ENCODE results near the gene NPR2.

Gene NPR2

DNA sequence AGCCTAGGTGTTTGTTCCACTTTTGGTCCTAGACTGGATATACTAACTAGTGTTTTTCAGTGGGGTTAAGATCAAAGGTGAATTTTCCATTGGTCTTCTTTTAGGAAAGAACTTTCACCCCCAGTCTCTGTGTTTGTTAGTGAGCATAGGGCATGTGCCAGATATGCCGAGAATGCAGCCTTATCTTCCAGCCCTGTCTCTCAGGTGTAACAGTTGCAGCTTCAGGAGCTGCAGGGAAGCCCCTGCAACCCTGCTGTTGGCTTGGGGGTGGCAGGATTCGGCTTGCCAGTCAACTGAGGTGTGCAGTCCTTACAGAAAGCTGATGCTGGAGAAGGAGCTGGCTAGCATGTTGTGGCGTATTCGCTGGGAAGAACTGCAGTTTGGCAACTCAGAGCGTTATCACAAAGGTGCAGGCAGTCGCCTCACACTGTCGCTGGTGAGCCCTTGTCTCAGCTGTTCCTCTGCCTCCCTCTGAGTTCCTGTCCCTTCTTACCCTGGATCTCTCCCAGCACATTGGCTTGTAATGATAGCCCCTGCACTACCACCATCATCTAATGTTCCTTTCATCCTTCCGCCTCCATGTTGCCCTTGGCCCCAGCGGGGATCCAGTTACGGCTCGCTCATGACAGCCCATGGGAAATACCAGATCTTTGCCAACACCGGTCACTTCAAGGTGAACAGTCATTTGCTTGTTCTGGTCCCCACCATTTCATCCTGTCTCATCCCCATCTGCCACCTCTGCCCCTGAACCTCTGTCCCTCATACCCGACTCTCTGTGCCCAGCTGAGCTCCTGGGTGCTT is 10.1 kb downstream of the NPR2 start:
- FAIRE-seq = no peak

- no peak for FAIRE-seq
Measured at GRCh38 chr9:35806101-35806500, 14.7 kb downstream of the NPR2 start.

DNA sequence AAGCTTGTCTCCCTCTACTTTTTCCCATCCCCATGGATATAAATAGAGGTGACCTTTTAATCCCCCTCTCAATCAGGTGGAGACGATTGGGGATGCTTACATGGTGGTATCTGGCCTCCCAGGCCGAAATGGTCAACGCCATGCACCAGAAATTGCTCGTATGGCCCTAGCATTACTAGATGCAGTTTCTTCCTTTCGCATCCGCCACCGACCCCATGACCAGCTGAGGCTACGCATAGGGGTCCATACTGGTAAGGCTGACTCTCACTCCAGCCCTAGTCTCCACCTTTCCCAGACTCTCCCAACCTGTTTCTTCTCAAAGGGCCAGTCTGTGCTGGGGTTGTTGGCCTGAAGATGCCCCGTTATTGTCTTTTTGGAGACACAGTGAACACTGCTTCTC is 17.0 kb downstream of the NPR2 start:
- no peak for FAIRE-seq

- no peak for FAIRE-seq
Measured at GRCh38 chr9:35810122-35810521, 18.7 kb downstream of the NPR2 start.

DNA sequence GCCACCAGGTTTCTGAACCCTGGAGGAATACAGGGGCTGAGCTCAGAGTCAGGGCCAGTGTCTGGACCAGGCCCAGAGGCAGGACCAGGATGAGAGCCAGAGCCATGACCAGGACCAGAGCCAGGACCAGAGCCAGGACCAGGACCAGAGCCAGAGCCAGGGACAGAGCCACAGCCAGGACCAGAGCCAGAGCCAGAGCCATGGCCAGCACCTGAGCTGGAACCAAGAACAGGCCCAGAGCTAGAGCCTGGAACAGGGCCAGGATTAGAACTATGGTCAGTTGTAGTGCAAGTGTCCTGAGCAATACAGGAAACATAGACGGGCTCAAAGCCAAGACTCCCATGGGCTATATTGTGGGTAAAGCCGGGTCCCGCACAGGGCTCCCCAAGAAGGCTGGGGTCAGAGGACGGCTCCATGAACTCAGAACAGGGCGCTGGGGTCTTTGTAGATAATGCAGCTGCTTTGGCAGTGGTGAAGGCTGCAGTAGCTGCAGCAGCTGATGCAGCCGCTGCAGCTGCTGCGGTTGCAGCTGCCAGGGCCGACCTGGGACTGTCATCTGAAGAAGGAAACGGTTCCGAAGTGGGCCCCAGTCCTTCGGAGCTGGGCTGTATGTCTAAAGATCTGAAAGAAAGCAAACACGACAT is 20.1 kb downstream of the NPR2 start:
- FAIRE-seq = no peak

GRCh38 chr9:35812025-35812602 is 20.7 kb downstream of the NPR2 start, which contains the start of gene SPAG8:
TSS of gene SPAG8 (minus strand) at chr9:35812262. CDS start at chr9:35812147, 115 bp downstream.
- peak; percentile 30 for FAIRE-seq

DNA sequence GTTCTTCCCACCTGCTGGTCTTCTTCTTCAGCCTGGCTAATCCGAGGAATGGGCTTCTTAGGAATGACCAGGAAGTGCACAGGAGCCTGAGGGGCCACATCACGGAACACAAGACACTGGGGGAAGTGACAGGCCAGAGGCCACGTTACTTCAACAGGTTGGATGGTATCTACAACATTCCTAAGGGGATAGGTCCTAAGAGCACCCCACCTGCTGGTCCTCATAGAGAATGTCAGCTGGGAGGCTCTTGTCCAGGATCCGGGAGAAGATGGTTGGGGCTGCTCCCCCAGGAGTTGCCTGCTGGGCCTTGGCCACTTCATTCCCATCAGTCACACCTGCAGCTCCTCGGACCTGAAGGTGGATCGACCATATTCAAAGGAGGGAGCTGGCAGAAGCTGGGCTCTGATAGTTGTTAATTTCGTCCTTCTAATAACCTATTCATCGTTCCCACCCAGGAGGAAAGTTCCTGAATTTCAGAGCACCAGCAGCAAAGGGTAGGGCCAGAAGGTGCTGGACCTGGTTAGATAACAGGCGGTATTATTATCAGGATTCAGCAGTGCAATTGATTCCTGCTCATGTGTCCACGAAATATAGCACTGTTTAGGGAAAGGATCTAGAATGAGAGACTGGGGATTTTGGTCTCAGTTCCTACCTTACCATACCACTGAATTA is 22.2 kb downstream of the NPR2 start:
- FAIRE-seq = no peak

DNA sequence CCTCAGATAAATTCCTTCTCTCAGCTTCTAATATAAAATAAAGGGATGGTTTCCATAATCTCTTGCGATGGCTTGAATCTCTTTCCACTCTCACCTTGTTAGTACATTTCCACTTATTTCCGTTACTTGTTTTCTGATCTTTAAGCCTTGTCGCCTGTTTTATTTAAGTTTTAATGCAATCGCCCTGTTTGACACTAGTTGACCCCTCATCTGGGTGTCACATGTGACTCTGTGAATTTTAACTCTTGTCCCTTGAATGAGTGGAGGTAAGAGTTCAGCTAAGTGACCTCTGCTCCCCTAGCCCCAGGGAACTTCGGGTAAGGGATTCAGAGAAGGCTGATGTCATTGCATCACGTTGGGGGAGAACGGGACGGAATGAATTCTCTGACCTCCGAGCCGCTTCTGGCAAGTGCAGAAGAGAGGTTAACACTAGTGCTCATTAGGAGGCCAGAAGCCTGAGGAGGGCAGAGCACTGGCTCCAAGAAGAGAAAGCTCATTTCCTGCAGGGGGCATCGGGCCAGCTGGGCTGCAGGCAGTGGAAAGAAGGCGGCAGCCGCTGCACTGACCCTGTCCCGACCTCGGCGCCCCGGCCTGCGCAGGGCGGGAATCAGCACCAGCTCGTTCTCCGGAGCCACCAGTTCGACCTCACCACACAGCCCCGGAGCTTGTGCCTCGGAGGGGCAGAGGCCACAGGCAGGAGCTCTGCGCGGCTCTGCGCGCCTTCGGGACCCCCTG is 22.9 kb downstream of the NPR2 start:
- FAIRE-seq = no peak

- peak; percentile 99 for FAIRE-seq
Measured at GRCh38 chr9:35814841-35815543, 23.6 kb downstream of the NPR2 start, which contains the start of gene HINT2. TSS of gene HINT2 (minus strand) at chr9:35815042. CDS start at chr9:35814979, 63 bp downstream.

DNA sequence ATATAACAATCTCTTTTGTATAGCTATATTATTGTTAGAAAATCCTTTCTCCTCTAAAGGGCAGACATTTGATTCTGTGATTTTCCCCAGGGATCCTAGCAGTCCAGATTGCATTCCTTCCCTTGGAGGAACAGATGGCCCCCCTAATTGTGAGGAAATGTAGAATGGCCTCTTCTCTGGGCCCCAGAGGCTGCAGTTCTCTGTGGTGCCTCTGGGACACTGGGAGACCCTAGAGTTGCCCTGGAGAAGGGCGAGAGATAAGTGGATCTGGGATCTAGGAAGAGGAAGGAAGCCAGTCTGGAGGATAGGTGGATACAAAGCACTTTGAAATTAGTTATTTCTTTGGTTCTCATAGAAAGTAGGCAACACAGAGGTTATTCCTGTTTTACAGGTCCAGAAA is 25.3 kb downstream of the NPR2 start:
- no peak for FAIRE-seq

GRCh38 chr9:35818341-35818740 is 26.9 kb downstream of the NPR2 start:
- no peak for FAIRE-seq

DNA sequence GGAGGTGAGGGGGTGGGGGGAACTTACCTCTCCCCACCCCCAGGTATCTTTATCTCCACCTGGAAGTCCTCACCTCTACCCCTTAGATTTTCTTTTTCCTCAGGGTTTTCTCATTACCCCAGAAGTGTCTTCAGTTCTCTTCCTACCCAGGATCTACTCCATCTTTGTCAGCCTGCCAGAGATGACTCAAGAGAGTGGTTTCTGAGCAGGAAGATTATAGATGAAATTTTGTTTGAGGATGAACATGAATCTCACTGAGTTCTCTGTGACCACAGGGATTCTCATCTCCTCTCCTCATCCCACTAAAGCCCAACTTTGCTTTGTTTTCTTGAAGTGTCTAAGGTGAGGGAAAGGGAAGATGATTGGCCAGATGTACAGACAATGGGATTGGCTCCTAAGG is 28.7 kb downstream of the NPR2 start:
- no peak for FAIRE-seq

- no peak for FAIRE-seq
Measured at GRCh38 chr9:35822926-35823325, 31.5 kb downstream of the NPR2 start.

DNA sequence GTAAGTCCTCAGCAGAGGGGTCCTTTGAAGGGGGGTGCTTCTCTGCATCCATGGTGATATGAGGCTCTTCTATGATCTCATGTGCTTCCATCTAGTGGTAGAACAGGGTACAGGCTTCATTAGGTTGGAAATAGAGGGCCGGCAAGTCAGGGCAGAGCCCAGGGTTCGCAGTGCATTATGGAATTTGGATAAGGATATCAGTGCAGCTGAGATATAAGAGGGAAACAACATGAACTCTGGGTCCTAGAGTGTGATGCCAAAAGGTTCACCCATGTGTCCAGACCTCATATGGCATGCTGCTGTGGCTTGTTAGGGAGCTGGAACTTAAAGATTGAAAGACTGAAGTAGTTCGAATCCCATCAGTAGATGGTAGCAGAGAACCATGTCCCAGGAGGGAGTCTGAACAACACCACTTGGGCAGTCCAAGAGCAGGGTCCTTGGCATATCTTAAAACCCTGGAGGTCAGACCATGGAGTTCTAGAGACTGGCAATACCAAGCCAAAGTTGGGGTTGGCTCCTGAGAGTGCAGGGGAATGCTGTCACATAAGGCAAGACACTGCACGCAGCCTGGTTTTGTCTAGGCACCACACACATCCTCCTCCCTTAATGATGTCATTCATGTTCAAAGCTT is 34.8 kb downstream of the NPR2 start:
- peak; percentile 42 for FAIRE-seq

DNA sequence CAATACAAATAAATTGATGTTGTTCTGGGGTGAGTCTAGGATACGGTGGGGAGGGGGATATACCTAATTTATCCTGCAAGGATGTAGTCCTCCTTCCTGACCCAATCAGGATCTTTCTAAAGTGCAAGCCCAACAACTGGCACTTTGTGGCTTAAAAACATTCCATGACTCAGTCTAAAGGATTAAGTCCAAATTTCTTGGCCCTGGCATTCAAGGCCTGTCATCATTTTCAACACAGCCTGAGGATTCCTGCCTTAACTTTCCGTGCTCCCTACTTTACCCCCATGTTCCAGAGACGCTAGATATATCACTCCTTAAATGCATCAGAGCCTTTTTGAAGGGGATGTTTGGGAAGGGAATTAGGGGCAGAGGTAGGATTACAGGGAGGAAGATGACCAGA is 36.1 kb downstream of the NPR2 start:
- FAIRE-seq = no peak

GRCh38 chr9:35828716-35829083 is 37.3 kb downstream of the NPR2 start, which contains the start of gene FAM221B:
TSS of gene FAM221B (minus strand) at chr9:35828732. CDS start at chr9:35826161, 2,571 bp downstream.
- no peak for FAIRE-seq

DNA sequence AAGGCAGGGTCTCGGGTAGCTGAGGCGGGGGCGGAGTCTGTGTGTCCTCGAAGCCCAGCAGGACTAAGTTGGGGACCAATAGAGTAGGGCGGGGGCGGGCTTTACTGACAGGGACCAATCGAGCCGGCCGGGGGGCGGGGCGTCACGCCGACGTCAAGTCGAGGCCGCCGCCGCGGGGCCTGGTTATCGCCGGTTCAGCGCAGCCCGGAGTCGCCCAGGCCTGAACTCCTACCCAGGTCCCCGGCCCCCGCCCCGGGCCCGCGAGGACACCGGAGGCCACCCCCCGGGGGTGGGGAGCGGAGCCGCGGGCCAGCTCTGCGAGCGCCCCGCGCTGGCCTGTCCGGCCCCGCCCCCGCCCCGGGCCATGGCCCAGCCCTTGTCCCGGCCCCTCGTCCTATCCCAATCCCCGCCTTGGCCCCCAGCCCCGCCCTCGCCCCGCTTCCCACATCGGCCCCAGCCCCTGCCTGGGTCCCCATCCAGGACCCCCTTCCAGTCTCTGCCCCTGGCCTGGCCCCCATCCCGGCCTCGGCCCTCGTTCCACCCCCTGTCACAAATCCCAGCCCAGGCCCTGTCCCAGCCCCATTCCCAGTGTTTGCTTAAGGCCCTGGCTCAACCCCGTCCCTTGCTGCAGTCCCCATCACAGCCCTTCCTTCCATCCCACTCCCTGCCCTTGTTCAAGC is 37.8 kb downstream of the NPR2 start, which contains the start of gene TMEM8B:
TSS of gene TMEM8B (plus strand) at position 145 of the 680 bp plus-strand sequence. CDS start at position 365, 220 bp downstream.
- FAIRE-seq = no peak

- no peak for FAIRE-seq
Measured at GRCh38 chr9:35829764-35830096, 38.3 kb downstream of the NPR2 start.

- no peak for FAIRE-seq
Measured at GRCh38 chr9:35831040-35831439, 39.6 kb downstream of the NPR2 start.

GRCh38 chr9:35832814-35833213 is 41.4 kb downstream of the NPR2 start:
- FAIRE-seq = no peak
